ENCODE results near the gene ATP2B1. TPM values are rescaled to one million over a fixed set of nuclear protein-coding genes. Genes with fewer than 3 reads are reported as not detected.

Gene ATP2B1
- total RNA-seq, 3 donors from 2014 or later = 48.4 to 83.2 (median 60.2) TPM

GRCh38 chr12:89568484-89568883 lies 140.2 kb downstream of the ATP2B1 start:
- DNase-seq = no peak
- intact Hi-C loops (cut with DNase I, micrococcal nuclease) = no loop called here
- Histone ChIP-seq H3K4me1 (ENCODE audit: low read depth) (no peaks in the 10 kb centered on the region), H3K4me3 (no peak overlapping the region), H3K9me3 (no peaks in the 10 kb centered on the region), H3K36me3 (ENCODE audit: low read depth) (no peaks in the 10 kb centered on the region)
- no peak for ATAC-seq
- TF ChIP-seq CTCF (IDR thresholded peaks at IDR 0.05) = no peak

- Histone ChIP-seq H3K36me3 (ENCODE audit: low read depth) (no peaks in the 10 kb centered on the region), H3K4me1 (ENCODE audit: low read depth) (no peaks in the 10 kb centered on the region), H3K4me3 (no peak overlapping the region), H3K9me3 (no peaks in the 10 kb centered on the region)
- DNase-seq (no peak), ATAC-seq (no peak)
- intact Hi-C loops (cut with DNase I, micrococcal nuclease) = no loop called here
- TF ChIP-seq CTCF (IDR thresholded peaks at IDR 0.05) = no peak
These were observed 140.9 kb downstream of the ATP2B1 start for GRCh38 chr12:89567691-89568239.

GRCh38 chr12:89566615-89567014 lies 142.0 kb downstream of the ATP2B1 start:
- DNase-seq (no peak), ATAC-seq (no peak)
- Histone ChIP-seq H3K36me3 (ENCODE audit: low read depth) (no peaks in the 10 kb centered on the region), H3K4me1 (ENCODE audit: low read depth) (no peaks in the 10 kb centered on the region), H3K9me3 (no peaks in the 10 kb centered on the region), H3K4me3 (no peak overlapping the region)
- intact Hi-C loops (cut with DNase I, micrococcal nuclease) = no loop called here
- no peak for TF ChIP-seq CTCF (IDR thresholded peaks at IDR 0.05)

GRCh38 chr12:89565002-89565401 lies 143.6 kb downstream of the ATP2B1 start:
- no peaks in the 10 kb centered on the region for H3K9me3 ChIP-seq
- intact Hi-C loops (cut with DNase I, micrococcal nuclease) = no loop called here
- ATAC-seq (no peak), DNase-seq (no peak)
- no peak for TF ChIP-seq CTCF (IDR thresholded peaks at IDR 0.05)
- H3K4me1 ChIP-seq (ENCODE audit: low read depth) = no peaks in the 10 kb centered on the region
- H3K4me3 ChIP-seq = no peak overlapping the region
- no peaks in the 10 kb centered on the region for H3K36me3 ChIP-seq (ENCODE audit: low read depth)

- intact Hi-C loops (cut with DNase I, micrococcal nuclease) = no loop called here
These were observed 148.9 kb downstream of the ATP2B1 start for GRCh38 chr12:89559753-89560152.

More at GRCh38 chr12:89559753-89560152, 148.9 kb downstream of the ATP2B1 start:
- H3K36me3 ChIP-seq (ENCODE audit: low read depth) = no peaks in the 10 kb centered on the region
- H3K4me1 ChIP-seq (ENCODE audit: low read depth) = no peaks in the 10 kb centered on the region
- ATAC-seq = no peak
- no peak for TF ChIP-seq CTCF (IDR thresholded peaks at IDR 0.05)
- DNase-seq = no peak
- no peaks in the 10 kb centered on the region for H3K9me3 ChIP-seq
- H3K4me3 ChIP-seq = no peak overlapping the region
